22Rv1 (cell line): ENCODE measurements around the gene APOBEC3G.
A peak's percentile ranks its signal among the peaks of the same experiment; 100 is the strongest.

Experiments used
- H3K27ac ChIP-seq: fragments of 450-650 bp; 2 replicates; pipeline ENCODE4 v1.5.1; 2017
- ZFX ChIP-seq: fragments of 450-650 bp; IDR thresholded peaks from 2 replicates; pipeline ENCODE4 v1.6.1; 2017; ENCODE audit warnings: antibody characterized with exemption, borderline replicate concordance
- TF ChIP-seq, protein P1 (sequence below): fragments of 450-650 bp; IDR thresholded peaks from 2 replicates; pipeline ENCODE4 v1.5.1; 2017; ENCODE audit warnings: mild to moderate bottlenecking

The APOBEC3G gene

DNA sequence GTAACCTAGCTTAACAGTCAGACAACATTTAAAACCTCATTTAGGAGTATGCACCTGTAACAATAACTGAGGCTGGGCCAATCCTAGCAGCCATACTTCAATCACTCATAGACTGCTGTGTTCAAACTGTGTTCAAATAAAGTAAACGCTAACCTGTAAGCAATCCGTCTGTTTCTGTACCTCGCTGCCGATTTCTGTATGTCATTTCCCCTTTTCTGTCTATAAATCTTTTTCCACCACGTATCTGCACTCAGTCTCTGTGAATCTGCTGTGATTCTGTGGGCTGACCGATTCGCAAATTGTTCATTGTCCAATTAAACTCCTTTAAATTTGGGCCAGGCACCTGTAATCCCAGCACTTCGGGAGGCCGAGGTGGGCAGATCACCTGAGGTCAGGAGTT lies 32.3 kb downstream of the APOBEC3G start:
- TF ChIP-seq, protein P1, sequence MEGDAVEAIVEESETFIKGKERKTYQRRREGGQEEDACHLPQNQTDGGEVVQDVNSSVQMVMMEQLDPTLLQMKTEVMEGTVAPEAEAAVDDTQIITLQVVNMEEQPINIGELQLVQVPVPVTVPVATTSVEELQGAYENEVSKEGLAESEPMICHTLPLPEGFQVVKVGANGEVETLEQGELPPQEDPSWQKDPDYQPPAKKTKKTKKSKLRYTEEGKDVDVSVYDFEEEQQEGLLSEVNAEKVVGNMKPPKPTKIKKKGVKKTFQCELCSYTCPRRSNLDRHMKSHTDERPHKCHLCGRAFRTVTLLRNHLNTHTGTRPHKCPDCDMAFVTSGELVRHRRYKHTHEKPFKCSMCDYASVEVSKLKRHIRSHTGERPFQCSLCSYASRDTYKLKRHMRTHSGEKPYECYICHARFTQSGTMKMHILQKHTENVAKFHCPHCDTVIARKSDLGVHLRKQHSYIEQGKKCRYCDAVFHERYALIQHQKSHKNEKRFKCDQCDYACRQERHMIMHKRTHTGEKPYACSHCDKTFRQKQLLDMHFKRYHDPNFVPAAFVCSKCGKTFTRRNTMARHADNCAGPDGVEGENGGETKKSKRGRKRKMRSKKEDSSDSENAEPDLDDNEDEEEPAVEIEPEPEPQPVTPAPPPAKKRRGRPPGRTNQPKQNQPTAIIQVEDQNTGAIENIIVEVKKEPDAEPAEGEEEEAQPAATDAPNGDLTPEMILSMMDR, result no peak
- no peak for TF ChIP-seq ZFX
- no peak overlapping the region for H3K27ac ChIP-seq

DNA sequence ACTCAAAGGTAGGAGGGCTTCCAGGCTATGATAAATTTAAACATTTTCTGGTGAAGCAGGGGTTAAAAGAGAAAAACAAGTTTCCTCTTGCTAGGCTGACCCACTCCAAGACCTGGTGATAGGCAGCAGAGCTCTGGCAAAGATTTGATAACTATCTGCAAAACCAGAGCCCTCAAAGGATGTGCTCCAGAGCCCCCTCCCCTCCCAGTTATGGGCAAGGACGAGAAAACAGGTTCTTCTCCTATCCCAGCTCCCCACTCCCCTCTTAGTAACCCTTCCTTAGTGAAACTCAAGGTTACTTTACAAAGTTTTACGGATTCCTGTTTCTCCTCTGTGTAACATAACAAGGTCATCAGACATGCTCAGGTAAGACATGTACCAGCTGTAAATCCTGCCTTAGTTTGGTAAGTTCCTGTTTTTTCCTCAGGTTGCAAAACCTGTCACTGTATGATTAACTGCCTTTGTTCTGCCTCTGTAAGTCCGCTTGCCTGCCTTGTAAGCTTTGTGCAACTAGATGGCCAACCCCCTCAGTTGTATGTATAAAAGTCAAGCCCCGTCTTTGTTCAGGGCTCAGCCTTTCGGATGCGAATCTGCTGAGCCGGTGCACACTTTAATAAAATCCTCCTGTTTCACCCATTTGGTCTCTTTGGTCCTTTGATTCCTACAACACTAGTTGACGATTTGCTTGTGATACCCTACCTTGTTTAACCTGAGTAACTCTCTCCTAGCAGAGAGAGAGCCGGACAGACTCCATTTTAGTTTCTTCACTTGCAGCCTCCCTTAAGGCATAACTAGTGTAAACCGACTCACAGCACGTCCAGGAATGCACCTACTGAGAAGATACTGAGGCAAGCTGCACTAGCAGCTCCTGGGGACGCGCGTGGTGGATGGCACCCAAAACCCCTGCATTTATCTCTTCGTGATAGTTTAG lies 33.8 kb downstream of the APOBEC3G start:
- no peak overlapping the region for H3K27ac ChIP-seq
- no peak for TF ChIP-seq ZFX
- TF ChIP-seq, protein P1, result no peak

DNA sequence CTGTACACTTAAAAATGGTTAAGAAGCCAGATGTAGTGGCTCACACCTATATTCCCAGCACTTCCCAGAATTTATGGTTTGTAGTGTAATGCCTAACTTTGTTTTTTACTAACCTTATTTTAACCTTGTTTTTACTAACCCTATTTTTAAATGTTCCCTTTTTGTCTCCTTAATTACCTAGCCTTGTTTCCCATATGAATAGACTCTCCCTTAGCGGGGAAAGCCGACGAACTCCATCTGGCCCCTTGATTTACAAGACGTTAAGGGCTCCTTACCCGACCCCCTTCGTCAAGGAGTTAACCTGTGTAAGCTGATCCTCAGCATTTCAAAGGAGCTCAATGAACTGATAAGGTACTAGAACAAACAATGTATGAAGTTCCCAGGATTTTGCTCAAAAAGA lies 37.0 kb downstream of the APOBEC3G start:
- no peak for TF ChIP-seq ZFX
- TF ChIP-seq, protein P1, result no peak
- no peak overlapping the region for H3K27ac ChIP-seq

DNA sequence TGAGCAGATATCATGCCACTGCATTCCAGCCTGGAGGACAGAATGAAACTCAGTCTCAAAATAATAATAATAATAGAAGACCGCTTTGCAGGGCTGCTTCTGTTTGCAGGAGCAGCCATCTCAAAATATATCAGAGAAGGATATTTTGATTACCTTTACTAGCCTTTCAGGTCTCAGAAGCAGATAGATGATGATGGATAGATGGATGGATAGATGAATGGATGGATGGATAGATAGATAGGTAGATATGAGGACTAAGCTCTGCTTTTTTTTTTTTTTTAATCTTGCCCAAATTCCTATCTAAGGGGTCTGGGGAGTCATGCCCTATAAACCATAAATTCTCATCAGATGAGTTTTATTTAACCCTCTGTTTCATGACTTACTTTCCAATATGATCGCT lies 38.5 kb downstream of the APOBEC3G start:
- H3K27ac ChIP-seq, result no peak overlapping the region
- TF ChIP-seq, protein P1, result no peak
- TF ChIP-seq ZFX, result no peak

DNA sequence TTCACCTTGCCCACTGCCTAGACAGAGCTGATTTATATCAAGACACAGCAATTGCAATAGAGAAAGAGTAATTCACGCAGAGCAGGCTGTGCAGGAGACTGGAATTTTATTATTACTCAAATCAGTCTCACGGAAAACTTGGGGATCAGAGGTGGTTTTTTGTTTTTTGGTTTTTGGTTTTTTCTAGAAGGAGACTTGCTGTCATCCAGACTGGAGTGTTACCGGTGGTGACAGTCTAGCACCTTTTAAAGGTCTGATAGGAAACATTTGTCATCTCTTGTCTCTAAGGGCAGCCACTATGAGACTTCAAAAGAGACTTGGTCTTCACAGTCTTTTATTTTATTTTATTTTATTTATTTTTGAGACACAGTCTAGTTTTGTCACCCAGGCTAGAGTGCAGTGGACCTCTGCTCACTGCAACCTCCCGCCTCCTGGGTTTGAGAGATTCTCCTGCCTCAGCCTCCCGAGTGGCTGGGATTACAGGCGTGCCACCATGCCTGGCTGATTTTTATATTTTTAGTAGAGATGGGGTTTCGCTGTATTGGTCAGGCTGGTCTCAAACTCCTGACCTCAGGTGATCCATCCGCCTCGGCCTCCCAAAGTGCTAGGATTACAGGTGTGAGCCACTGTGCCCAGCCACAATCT lies 39.0 kb downstream of the APOBEC3G start:
- TF ChIP-seq, protein P1, result no peak
- no peak for TF ChIP-seq ZFX
- H3K27ac ChIP-seq, result no peak overlapping the region

DNA sequence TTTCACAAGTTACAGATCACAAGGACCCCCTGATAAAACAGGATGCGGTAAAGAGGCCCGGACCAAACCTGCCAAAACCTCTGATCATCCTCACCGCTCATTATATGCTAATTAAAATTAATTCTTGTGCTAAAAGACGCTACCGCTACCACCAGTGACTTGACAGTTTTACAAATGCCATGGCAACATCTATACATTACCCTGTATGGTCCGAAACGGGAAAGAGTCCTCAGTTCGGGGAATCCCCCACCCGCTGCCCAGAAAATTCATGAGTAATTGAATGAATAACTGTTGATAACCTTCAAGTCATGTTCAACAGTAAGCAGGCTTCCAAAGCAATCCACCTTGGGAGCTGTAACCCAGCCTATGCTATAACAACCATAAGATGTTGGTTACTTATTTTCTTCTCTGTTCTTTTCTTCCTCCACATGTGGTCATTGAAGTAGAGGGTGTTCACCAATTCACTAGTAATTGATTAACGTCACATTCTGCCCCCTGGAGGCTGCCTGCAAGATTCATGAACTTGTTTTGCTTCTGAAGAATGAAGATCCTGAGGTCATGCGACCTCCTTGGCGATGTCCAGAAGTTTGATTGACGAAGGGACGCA lies 40.6 kb downstream of the APOBEC3G start:
- TF ChIP-seq, protein P1, result peak; percentile 70
- TF ChIP-seq ZFX, result no peak
- no peak overlapping the region for H3K27ac ChIP-seq
